Measurements from ENCODE around the gene CACNA1D.

CACNA1D gene

GRCh38 chr3:53803816-53804695 lies 309.6 kb downstream of the CACNA1D start:
- in situ Hi-C loops (cut with MboI; ENCODE audit: low sequenced_read_pairs, unreplicated experiment), result no loop called here
- DNase-seq (ENCODE audit: low spot score), result no peak
- no peak for TF ChIP-seq CTCF (IDR thresholded peaks at IDR 0.05; ENCODE audit: borderline replicate concordance, control extremely low read depth, extremely low read depth, insufficient read depth, missing control alignments)

GRCh38 chr3:53804697-53805462 lies 310.5 kb downstream of the CACNA1D start:
- TF ChIP-seq CTCF (IDR thresholded peaks at IDR 0.05; ENCODE audit: borderline replicate concordance, control extremely low read depth, extremely low read depth, insufficient read depth, missing control alignments), result no peak
- in situ Hi-C loops (cut with MboI; ENCODE audit: low sequenced_read_pairs, unreplicated experiment), result no loop called here
- DNase-seq (ENCODE audit: low spot score), result no peak

GRCh38 chr3:53805463-53806159 lies 311.2 kb downstream of the CACNA1D start:
- DNase-seq (ENCODE audit: low spot score), result peak; percentile 48
- in situ Hi-C loops (cut with MboI; ENCODE audit: low sequenced_read_pairs, unreplicated experiment), result no loop called here
- TF ChIP-seq CTCF (IDR thresholded peaks at IDR 0.05; ENCODE audit: borderline replicate concordance, control extremely low read depth, extremely low read depth, insufficient read depth, missing control alignments), result no peak

DNA sequence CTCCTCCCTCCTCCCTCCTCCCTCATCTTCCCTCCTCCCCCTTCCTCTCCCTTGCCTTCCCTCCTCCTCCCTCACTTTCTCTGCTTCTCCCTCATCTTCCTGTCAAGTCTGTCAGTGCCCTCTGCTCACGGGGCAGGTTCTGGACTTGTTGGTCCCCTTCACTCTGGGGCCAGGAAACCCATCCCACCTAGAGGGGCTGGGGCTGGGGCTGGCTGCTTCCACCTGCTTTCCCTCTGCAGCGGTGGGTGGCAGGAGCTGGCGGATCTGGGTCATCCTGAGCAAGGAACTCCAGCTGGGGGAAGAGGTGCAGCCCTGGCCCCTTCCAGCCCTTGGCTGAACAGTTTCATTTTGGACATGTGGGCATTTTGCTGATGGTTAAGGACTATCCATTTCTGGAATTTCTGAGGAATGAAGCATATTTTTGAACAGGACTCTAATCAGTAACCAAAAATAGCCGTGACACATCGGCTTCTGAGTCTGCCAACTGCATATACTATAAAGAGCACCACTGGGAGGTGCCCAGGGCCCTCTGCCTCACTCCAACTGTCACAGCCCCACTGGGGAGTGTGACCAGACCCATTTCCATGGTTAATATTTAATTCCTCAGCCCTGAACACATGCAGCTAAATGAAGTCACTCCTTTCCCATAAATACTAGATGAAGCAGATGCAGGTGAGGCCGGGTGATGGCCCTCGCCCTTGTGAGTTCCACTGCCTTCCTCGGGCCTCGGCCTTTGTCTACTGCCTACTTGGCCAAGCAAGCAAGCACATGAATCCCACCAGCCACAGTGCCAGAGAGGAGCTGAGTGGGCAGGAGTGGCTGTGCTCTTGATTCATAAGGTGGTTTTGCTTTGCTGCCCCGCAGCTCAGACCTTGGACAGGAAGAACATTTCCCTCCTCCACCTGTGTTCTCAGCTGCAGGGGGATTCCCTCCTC lies 312.0 kb downstream of the CACNA1D start:
- in situ Hi-C loops (cut with MboI; ENCODE audit: low sequenced_read_pairs, unreplicated experiment), result no loop called here
- no peak for DNase-seq (ENCODE audit: low spot score)
- TF ChIP-seq CTCF (IDR thresholded peaks at IDR 0.05; ENCODE audit: borderline replicate concordance, control extremely low read depth, extremely low read depth, insufficient read depth, missing control alignments), result no peak

GRCh38 chr3:53807117-53807810 lies 312.9 kb downstream of the CACNA1D start:
- TF ChIP-seq CTCF (IDR thresholded peaks at IDR 0.05; ENCODE audit: borderline replicate concordance, control extremely low read depth, extremely low read depth, insufficient read depth, missing control alignments), result no peak
- in situ Hi-C loops (cut with MboI; ENCODE audit: low sequenced_read_pairs, unreplicated experiment), result no loop called here
- DNase-seq (ENCODE audit: low spot score), result no peak

Data from GM13976 (cell line).